IPS-18a (cell line): ENCODE measurements around the gene PANX2.

Experiments used
- H3K27ac ChIP-seq: one replicate; pipeline ENCODE4 v1.5.1; 2013; ENCODE audit warnings: low read length
- H3K27me3 ChIP-seq: one replicate; pipeline ENCODE4 v1.6.1; 2013; ENCODE audit warnings: mild to moderate bottlenecking, low read length; ENCODE audit not compliant: control insufficient read depth, insufficient read depth
- H3K36me3 ChIP-seq: one replicate; pipeline ENCODE4 v1.6.1; 2013; ENCODE audit warnings: low read depth, low read length; ENCODE audit not compliant: control insufficient read depth
- H3K4me1 ChIP-seq: one replicate; pipeline ENCODE4 v1.6.1; 2013; ENCODE audit warnings: low read depth, low read length; ENCODE audit not compliant: control insufficient read depth
- H3K4me3 ChIP-seq: one replicate; pipeline ENCODE4 v1.5.1; 2013; ENCODE audit warnings: low read length
- H3K9ac ChIP-seq: one replicate; pipeline ENCODE4 v1.6.1; 2013; ENCODE audit warnings: mild to moderate bottlenecking, low read length, moderate library complexity
- H3K9me3 ChIP-seq: one replicate; pipeline ENCODE4 v1.6.1; 2013; ENCODE audit warnings: low read depth, low read length; ENCODE audit not compliant: control insufficient read depth

Gene PANX2

DNA sequence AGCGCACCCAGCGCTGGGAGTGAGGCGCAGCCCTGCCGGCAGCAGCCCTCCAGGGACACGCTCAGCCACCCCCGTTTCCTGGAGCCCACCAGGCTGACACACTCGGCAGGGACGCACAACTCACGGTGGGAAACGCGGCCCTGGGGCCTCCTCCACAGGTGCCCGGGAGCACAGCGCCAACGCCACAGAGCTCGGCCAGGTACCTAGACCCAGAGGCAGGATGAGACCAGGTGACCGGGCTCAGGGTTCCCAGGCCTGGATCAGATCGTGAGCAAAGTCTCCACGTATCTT, 56.3 kb downstream of the PANX2 start:
- Histone ChIP-seq H3K9me3 (no peaks in the 10 kb centered on the region), H3K9ac (no peak overlapping the region), H3K4me3 (no peak overlapping the region), H3K4me1 (no peaks in the 10 kb centered on the region), H3K27me3 (no peaks in the 10 kb centered on the region), H3K36me3 (peaks cover 18% of the 10 kb centered on the region), H3K27ac (no peak overlapping the region)

DNA sequence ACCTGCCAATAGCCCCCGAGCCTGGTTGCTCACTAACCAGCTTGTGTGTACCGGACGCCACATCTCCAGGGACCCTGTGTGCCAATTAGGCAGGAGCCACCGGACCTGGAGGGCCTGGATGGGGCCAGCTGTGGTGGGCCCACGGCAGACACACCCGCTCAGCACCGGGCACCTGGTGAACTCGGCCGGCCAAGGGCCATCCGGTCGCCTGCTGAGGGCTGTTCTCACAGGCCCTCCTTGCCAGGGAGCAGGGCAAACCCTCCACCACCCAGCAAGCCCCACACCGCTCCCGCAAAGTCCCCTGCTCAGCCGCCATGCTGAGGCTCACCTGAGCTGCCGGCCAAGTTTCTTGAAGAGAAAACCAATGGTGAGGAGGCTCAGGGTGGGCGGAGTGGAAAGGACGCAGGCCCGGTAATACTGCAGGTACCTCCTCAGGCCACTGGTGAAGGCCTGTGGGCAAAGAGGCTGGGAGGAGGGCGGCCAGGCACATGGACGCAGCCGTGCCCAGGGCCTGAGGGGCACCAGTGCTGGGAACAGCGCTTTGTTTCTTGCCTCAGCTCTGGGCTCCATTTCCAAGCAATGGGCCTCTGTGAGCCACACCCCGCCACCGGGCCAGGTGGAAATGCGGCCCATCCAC, 57.2 kb downstream of the PANX2 start:
- H3K36me3 ChIP-seq = peaks cover 14% of the 10 kb centered on the region
- H3K4me3 ChIP-seq = no peak overlapping the region
- no peak overlapping the region for H3K27ac ChIP-seq
- no peaks in the 10 kb centered on the region for H3K27me3 ChIP-seq
- H3K4me1 ChIP-seq = no peaks in the 10 kb centered on the region
- no peak overlapping the region for H3K9ac ChIP-seq
- no peaks in the 10 kb centered on the region for H3K9me3 ChIP-seq

DNA sequence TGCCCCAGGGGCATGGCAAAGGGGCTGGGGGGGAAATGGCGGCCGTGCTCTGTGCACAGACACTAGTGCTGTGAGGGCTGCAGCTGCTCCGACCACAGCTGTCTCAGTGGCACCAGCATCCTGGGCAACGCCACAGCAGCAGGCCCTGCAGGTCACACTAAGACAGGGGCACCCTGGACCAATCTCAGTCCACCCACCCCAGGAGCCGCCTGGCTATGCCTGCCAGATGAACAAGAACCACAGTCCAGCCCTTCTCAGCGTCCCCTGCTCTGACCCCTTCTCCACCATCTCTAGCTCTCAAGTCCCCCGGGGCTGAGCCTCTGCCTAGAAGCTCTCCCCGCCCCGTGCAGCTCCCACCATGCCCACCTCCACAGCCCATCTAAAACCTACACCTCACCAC, 57.8 kb downstream of the PANX2 start:
- Histone ChIP-seq H3K9ac (no peak overlapping the region), H3K4me3 (no peak overlapping the region), H3K4me1 (no peaks in the 10 kb centered on the region), H3K27ac (no peak overlapping the region), H3K27me3 (no peaks in the 10 kb centered on the region), H3K36me3 (peaks cover 9% of the 10 kb centered on the region), H3K9me3 (no peaks in the 10 kb centered on the region)

DNA sequence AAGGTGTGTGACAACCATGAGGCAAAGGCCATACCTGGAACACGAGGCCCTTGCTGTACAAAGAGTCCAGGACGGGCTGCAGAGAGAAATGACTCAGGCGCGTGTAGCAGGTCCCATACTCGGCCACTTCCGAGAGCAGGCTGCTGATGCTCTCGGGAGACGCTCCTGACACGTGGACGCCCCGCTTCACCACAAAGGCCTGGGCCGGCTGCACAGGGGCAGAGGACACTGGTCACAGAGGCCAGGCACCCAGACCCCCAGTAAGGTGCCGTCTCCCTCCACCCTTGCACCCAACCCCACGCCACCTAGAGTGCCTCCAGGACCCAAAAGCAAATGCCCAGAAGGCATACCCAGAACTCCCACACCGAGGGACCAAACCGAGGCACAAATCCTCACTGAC, 58.8 kb downstream of the PANX2 start:
- H3K9me3 ChIP-seq = no peaks in the 10 kb centered on the region

More for the DNA sequence above, 58.8 kb downstream of the PANX2 start:
- Histone ChIP-seq H3K4me1 (no peaks in the 10 kb centered on the region), H3K9ac (no peak overlapping the region), H3K36me3 (peaks cover 4% of the 10 kb centered on the region), H3K27ac (no peak overlapping the region), H3K4me3 (no peak overlapping the region), H3K27me3 (no peaks in the 10 kb centered on the region)
